NCI-H2107 (cell line): ENCODE data around the gene PXDN.
A peak's percentile ranks its signal among the peaks of the same experiment; 100 is the strongest.

Experiments used
- DNase-seq: peaks from one replicate; lab custom pipeline; 2025; lab: John Stamatoyannopoulos, UW

Gene PXDN

DNA sequence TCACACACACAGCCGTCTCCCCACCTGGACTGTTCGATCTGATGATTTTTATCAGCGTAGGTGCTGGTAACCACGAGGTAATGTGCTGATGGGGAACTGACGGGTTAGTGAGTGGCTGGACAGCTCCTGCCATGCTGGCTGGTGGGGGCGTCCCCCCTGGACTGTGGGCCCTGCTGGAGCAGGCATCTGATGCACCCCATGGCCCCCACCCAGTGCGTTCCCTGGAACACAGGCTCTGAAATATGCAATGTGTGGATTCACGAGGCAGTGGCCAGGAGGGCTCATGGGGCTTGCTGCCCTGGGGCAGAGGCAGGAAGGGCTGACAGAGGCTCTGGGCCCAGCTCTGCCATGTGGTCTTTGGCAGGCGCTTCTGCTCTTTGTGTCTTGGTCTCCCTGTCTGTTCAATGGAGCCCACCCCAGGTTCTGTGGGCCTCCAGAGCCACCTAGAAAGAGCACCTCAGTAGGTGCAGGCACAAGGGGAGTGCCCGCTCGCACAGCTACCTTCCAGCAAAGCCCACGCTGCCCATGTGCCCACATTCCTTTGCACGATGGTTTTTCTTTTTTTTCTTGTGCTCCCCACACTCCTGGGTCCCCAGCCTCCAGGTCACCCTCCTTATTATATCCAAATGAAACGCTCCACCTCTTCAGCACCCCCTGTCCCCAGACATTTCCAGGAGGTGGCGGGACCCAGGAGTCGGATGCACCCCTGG, 10.3 kb upstream of the PXDN start:
- DNase-seq = no peak

- no peak for DNase-seq
These were observed 9.7 kb upstream of the PXDN start for GRCh38 chr2:1754046-1754445.

- no peak for DNase-seq
These were observed 8.4 kb upstream of the PXDN start for GRCh38 chr2:1752751-1753150.

DNA sequence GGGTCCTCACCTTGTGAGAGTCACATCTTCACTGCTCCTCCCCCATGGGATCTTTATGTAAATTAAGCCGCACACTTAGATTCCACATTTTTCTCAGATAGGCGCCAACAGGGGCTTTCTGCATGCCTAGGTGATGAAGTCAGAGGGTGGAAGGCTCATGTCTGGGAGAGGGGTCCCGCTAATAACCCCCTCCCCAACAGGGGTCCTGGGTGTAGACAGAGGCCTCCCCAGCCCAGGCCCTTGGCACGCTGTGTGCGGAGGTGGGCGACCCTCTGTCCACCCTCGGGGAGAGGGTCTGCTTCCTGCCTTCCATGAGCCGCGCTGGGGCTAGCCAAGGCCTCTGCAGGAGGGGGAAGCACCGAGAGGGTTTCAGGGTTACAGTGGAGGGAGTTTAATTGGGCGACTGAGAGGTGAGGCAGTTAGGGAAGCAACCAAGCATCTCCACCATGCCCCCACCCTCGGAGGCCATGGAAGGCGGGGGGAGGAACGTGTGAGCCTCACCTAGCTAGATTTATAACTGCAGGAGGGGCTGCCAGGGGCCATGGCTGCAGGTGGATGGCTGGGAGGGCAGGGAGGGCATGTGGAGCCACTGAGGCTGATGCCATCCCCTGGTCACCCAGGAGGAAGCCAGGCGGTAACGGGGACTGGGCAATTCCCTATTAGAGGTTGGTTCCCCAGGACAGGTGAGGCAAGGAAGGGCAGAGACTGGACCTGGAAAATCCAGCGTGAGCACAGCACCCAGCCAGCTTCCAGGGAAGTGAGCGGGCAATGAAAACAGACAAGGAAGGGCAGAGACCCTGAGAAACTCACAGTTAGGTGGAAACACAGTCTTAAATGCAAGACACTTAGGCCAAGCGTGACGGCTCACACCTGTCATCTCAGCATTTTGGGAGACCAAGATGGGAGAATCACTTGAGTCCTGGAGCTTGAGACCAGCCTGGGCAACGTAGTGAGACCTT, 7.7 kb upstream of the PXDN start:
- DNase-seq = no peak

DNA sequence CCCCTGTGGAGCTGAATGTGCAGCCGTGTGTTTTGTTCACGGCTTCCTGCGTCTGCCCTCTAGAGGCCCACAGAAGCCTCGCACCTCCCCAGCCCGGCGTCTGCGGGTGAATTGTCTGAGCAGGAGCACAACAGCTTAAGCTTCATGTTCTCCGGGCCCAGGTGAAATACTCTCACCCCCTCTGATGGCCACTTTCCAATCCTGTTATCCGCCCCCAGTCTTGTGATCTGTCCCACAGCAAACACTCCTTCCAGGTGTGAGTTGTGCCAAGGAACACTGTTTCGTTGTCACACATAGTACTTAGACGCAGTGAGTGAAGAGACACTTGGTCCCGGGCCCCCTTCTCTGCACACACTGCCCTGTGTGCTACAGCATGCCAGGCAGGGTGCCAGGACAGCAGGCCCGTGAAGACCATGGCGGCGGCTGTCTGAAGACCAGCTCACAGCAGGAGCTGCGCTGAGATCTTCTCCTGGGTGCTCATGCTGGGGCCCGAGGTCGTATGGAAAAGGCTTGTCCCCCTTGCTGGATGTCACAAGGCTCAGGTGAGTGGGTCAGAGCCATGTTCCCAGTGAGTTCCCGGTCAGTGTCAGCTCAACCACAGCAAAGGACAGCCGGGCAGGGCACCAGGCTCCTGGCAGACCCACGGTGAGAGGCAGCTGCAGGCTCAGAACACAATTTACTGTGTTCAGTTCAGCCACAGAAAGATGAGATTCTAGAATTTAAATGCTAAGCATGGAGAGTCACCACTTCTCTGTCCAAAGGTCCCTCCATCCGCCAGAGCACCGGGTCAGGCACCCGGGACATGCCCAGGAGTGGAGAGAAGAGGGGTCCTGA, 6.8 kb upstream of the PXDN start:
- DNase-seq = peak; percentile 36

DNA sequence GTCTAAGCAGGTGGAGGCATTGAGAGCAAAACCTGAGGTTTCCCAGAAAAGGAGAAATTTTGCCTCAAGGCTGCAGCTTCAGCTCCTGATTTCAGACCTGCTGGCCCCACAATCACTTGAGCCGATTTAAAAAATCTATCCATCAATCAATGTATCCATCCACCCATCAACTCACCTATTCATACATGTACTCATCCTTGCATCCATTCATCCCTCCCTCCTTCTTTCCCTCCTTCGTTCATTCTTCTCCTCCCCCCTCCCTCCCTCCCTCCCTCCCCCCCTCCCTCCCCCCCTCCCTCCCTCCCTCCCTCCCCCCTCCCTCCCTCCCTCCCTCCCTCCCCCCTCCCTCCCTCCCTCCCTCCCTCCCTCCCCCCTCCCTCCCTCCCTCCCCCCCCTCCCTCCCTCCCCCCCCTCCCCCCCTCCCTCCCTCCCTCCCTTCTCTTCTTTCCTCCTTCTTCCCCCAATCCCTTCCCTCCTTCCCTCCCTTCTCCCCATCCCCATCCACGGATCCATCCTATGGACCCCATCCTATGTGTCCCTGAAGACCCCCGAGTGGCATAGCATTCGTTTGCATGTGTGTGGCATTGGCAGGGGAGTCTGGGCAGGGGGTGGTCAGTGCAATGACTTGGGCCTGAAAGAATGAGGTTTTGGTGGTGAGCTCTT, 6.1 kb upstream of the PXDN start:
- no peak for DNase-seq

DNA sequence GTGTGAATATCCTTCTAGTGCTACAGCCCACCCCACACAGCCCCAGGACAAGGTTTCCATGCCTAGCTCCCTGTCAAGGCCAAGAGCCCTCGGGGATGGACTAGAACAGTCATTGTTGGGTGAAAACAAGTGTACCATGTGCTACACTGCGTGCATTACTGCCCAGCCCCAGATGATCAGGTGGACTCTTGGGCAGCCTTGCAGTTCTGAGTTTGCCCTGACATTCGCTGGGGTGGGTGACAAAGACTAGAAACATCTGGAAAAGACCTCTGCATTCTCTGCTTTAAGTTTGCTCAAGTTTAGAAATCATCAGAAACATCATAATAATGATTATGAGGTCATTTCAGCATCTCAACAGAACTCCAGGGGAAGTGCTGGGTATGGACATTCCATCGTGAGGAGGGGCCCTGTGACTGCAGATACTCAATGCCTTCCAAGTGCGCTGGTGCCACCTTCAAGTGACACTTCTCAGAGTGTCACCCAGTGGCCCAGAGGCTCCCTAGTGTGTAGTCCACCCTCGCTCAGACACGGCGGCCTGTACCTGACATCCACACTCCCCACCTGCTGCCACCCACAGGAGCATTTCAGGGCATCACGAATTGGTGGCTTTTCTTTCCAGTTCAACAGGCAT, 5.3 kb upstream of the PXDN start:
- no peak for DNase-seq

- no peak for DNase-seq
These were observed 4.6 kb upstream of the PXDN start for GRCh38 chr2:1748741-1749488.

DNA sequence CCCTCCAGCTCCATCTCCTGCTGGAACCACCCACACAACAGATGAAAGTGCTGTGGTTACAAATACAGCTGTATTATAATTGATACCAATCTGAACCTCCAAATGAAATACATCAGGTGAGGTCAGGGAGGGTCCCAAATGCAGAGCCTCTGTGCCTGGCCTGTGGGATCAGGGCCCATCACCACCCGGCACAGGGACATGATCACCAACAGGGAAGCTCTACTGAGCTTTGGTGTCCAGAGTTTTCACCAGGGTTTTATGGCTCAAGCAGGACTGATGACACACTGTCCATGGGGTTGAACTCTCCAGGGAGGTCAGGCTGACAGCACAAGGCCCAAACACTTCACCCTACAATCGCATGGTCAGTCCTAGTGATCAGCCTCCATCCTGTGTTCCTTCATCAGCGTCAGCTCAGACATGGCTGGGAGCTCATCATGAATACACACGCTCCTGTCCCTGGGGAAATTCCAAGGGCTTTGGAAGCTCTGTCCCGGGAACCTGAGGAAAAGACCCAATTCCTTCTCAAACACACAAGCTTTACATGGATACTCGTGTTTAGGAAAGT, 3.9 kb upstream of the PXDN start:
- DNase-seq = no peak

GRCh38 chr2:1747065-1747941, 3.0 kb upstream of the PXDN start:
- no peak for DNase-seq

- no peak for DNase-seq
These were observed 2.1 kb upstream of the PXDN start for GRCh38 chr2:1746174-1747064.

DNA sequence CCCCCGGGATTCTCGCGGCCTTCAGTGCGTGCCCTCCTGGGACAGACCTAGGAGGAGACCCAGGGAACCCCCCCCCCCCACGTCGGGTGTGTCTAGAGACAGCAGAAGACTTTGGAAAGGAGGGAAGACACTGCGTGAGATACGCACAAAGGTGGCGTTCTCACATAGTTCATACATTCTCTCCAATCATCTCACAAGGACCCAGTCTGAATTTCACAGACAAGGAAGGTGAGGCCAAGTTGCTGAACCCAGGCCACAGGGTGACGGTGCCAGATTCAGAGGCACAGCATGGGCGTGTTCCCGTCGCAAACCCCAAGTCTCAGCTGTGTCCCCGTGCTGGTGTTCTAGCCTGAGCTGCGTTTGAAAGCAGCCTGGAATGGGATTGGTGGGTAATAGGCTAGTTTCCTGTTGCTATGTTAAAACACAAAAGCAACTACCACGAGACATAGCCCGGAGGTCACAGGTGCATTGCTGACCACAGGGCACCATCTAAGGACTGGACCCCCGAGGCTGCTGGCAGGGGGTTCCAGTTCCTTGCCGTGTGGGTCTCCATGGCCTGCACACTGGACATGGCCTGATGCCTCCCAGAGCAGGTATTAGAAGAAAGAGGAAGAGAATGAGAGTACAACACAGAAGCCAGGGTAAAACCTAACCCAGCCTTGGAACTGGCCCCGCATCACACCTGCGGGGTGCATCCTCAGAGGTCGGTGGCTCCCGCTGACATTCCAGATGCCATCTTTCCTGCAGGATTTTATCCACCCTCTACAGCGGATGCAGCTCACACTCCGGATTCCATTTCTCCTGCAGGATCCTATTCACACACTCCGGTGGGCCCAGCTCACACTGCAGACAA, 1.1 kb upstream of the PXDN start:
- no peak for DNase-seq

- DNase-seq = no peak
These were observed 217 bp downstream of the PXDN start for GRCh38 chr2:1744151-1744445.

DNA sequence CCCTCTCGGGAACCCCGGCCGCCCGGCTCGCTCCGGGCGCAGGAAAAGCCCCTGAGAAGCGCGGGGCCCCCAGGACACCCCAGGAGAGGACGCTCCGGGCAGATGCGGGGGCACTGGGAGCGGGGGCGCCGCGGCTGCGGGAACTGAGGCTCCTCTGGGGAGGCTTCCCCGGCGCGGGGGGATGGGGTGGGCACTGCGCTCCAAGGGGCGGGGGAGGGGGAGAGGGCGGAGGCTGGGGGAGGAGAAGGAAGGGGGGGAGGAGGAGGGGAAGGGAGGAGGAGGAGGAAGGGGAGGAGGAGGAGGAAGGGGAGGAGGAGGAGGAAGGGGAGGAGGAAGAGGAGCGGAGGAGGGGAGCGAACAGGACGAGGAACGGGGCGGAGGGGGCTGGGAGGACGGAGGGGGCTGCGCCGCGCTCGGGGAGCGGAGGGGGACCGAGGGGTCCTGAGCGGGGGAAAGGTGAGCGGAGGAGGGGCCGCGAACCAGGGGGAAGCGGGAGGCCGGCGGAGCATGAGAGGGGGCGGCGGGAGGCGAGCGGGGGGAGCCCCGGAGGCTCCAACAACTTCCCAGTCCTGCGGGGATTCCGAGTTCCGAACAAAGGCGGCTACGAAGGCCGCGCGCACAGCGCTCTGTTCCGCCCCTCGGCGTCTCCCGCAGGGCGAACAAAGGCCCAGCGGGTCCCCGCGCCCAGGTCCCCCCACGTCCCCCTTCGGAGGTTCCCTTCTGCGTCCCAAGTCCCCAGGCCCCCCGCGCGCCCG, 742 bp downstream of the PXDN start:
- DNase-seq = no peak

DNA sequence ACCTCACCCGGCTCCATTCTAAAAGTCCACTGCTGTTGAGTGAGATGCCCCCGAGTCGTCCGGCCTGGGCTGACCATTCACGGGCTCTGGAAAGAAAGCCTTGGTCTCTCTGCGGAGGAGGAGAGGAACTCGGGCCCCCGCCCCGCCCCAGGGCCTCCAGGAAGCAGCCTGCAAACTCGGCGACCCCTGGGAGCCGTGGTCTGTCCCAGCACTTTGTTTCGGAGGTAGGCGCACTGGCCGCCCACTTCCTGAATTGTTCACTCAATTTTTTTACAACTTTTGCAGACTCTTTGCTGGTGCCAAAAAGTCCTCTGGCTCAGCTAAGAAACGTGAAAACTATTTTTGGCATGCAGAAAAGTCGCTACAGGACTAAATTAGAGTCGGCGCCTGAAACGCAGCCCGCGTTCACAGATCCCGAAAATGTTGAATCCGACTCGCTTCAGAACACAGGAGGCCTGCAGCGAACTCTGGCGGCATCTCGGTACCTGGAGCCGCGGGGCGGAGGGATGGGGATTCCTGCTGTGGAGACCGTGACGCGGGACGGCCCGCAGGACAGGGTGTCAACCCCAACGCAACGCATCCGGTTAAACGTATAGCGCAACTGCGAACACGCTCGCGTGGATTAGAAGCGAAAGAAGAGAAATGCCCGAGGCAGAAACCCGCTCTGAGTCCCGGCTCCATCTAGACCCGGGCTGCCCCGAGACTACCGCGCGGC, 1.5 kb downstream of the PXDN start:
- DNase-seq = no peak

DNA sequence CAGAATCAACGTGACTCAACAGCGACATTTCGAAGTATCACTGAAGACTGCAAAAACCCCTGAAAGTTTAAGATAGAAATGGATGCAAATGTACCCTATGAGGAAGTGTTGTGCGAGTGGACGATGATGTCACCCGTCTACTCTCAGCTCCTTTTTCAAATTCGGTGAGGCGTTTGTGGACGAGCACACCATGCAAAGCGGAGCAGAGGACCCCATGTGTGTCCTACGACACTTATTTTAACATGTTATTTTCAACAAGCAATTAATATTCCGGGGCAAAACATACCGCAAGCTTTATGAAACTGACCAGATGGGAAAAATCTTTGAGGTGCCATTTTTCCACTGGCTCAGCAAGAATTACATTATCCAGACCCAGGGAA, 2.0 kb downstream of the PXDN start:
- DNase-seq = no peak
